Measurements from ENCODE around the gene USP5.

DNA sequence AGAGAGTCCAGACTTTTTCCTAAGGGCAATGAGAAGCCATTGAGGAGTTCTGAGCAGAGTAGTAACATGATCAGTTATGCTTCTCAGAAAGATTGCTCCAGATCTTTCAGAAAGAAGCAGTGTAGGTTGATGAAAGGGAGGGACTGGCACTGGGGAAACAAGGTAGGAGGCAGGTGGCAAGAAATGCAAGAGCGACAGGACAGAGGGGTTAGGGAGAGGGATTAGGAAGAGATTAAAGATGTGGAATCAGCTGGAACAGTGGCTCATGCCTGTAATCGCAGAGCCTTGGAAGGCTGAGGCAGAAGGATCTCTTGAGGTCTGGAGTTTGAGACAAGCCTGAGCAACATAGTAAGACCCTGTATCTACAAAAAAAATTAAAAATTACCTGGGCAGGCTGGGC, 4.3 kb upstream of the USP5 start:
- TF ChIP-seq, protein P1, sequence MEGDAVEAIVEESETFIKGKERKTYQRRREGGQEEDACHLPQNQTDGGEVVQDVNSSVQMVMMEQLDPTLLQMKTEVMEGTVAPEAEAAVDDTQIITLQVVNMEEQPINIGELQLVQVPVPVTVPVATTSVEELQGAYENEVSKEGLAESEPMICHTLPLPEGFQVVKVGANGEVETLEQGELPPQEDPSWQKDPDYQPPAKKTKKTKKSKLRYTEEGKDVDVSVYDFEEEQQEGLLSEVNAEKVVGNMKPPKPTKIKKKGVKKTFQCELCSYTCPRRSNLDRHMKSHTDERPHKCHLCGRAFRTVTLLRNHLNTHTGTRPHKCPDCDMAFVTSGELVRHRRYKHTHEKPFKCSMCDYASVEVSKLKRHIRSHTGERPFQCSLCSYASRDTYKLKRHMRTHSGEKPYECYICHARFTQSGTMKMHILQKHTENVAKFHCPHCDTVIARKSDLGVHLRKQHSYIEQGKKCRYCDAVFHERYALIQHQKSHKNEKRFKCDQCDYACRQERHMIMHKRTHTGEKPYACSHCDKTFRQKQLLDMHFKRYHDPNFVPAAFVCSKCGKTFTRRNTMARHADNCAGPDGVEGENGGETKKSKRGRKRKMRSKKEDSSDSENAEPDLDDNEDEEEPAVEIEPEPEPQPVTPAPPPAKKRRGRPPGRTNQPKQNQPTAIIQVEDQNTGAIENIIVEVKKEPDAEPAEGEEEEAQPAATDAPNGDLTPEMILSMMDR (conservative IDR thresholded peaks at IDR 0.05) = no peak
- no peak for TF ChIP-seq ZFX (IDR thresholded peaks at IDR 0.05)

Measured in C4-2B (cell line).